ENCODE results near the gene KDELR3. TPM values are rescaled to one million over a fixed set of nuclear protein-coding genes. Genes with fewer than 3 reads are reported as not detected.

Gene KDELR3
- total RNA-seq, 2 experiments from 2014 or later: not detected

- H3K4me2 ChIP-seq (ENCODE audit: low read length): no peak overlapping the region
- TF ChIP-seq EZH2phosphoT487 (IDR thresholded peaks at IDR 0.05; ENCODE audit: borderline replicate concordance, low read depth, low read length) (no peak), CTCF (conservative IDR thresholded peaks at IDR 0.05; ENCODE audit: low read length) (no peak)
- no peaks in the 10 kb centered on the region for H4K20me1 ChIP-seq (ENCODE audit: insufficient read depth, low read length)
- ChIA-PET POLR2A (no interaction called here), CTCF (ENCODE audit: unreplicated experiment) (no interaction called here)
- no peaks in the 10 kb centered on the region for H3K9me2 ChIP-seq (ENCODE audit: insufficient read depth, low read length)
- no TSS peak for BruUV-seq (replicated peaks)
- no peak overlapping the region for H3K4me3 ChIP-seq (ENCODE audit: low read depth, low read length, poor library complexity, severe bottlenecking)
- no peaks in the 10 kb centered on the region for H3K9me3 ChIP-seq (ENCODE audit: low read length)
- intact Hi-C loops (cut with micrococcal nuclease; ENCODE audit: unreplicated experiment): no loop called here
- H3K4me1 ChIP-seq (ENCODE audit: insufficient read depth, low read length, poor library complexity, severe bottlenecking): peaks cover 3% of the 10 kb centered on the region
- H2AFZ ChIP-seq (ENCODE audit: low read length): no peak overlapping the region
- no peaks in the 10 kb centered on the region for H3K36me3 ChIP-seq (ENCODE audit: insufficient read depth, low read length)
- H3K27ac ChIP-seq (ENCODE audit: low read depth, low read length, poor library complexity, severe bottlenecking): no peak overlapping the region
- DNase-seq (ENCODE audit: low spot score): no peak
- no peaks in the 10 kb centered on the region for H3K79me2 ChIP-seq (ENCODE audit: insufficient read depth, low read depth, low read length)
Observed at GRCh38 chr22:38427940-38428339, 40.0 kb upstream of the KDELR3 start.

DNA sequence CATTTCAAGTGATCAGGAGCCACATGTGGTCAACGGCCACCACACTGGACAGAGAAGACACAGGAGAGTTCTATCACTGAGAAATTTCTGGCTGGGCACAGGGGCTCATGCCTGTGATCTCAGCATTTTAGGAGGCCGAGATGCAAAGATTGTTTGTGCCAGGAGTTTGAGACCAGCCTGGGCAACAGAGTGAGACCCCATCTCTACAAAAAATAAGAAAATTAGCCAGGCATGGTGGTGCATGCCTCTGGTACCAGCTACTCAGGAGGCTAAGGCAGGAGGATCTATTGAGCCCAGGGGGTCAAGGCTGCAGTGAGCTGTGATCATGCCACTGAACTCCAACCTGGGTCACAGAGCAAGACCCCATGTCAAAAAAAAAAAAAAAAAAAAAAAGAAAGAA is 39.2 kb upstream of the KDELR3 start:
- no TSS peak for BruUV-seq (replicated peaks)
- Histone ChIP-seq H3K36me3 (ENCODE audit: insufficient read depth, low read length) (no peaks in the 10 kb centered on the region), H3K4me2 (ENCODE audit: low read length) (no peak overlapping the region), H4K20me1 (ENCODE audit: insufficient read depth, low read length) (no peaks in the 10 kb centered on the region), H3K9me3 (ENCODE audit: low read length) (no peaks in the 10 kb centered on the region), H2AFZ (ENCODE audit: low read length) (no peak overlapping the region), H3K9me2 (ENCODE audit: insufficient read depth, low read length) (no peaks in the 10 kb centered on the region), H3K4me3 (ENCODE audit: low read depth, low read length, poor library complexity, severe bottlenecking) (no peak overlapping the region), H3K4me1 (ENCODE audit: insufficient read depth, low read length, poor library complexity, severe bottlenecking) (peaks cover 3% of the 10 kb centered on the region), H3K27ac (ENCODE audit: low read depth, low read length, poor library complexity, severe bottlenecking) (no peak overlapping the region), H3K79me2 (ENCODE audit: insufficient read depth, low read depth, low read length) (no peaks in the 10 kb centered on the region)
- TF ChIP-seq CTCF (conservative IDR thresholded peaks at IDR 0.05; ENCODE audit: low read length) (no peak), EZH2phosphoT487 (IDR thresholded peaks at IDR 0.05; ENCODE audit: borderline replicate concordance, low read depth, low read length) (no peak)
- ChIA-PET POLR2A (no interaction called here), CTCF (ENCODE audit: unreplicated experiment) (no interaction called here)
- no peak for DNase-seq (ENCODE audit: low spot score)
- intact Hi-C loops (cut with micrococcal nuclease; ENCODE audit: unreplicated experiment): no loop called here

DNA sequence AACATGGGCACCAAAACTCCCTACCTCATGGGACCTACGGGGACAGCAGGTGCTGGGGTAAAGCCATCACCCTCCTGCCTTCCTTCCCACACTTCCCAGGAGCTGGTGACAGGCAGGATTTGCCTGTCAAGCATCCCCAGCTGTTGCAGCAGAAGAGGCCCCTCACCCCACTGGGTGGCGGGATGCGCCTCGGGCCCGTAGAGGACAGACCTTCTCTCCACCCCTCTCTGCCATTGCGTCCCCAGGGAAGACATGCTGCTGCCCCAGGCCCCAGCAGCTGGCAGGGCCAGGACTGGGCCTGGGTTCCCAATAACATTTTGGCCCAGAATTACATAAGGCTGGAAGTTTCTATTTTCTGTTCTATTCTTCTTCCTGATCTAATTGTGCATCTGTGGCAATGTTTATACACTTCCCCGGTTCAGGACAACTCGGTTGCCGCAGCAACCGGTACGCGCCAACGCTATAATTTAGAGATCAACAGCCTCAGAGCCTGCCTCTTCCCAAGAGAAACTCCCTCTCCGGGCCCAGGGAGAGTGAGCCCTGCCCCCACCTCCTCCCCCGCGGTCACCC is 38.3 kb upstream of the KDELR3 start:
- Histone ChIP-seq H3K79me2 (ENCODE audit: insufficient read depth, low read depth, low read length) (no peaks in the 10 kb centered on the region), H3K27ac (ENCODE audit: low read depth, low read length, poor library complexity, severe bottlenecking) (no peak overlapping the region), H3K9me2 (ENCODE audit: insufficient read depth, low read length) (no peaks in the 10 kb centered on the region), H3K4me3 (ENCODE audit: low read depth, low read length, poor library complexity, severe bottlenecking) (no peak overlapping the region), H2AFZ (ENCODE audit: low read length) (no peak overlapping the region), H3K4me1 (ENCODE audit: insufficient read depth, low read length, poor library complexity, severe bottlenecking) (no peaks in the 10 kb centered on the region), H3K4me2 (ENCODE audit: low read length) (no peak overlapping the region), H4K20me1 (ENCODE audit: insufficient read depth, low read length) (no peaks in the 10 kb centered on the region), H3K36me3 (ENCODE audit: insufficient read depth, low read length) (no peaks in the 10 kb centered on the region), H3K9me3 (ENCODE audit: low read length) (no peaks in the 10 kb centered on the region)
- intact Hi-C loops (cut with micrococcal nuclease; ENCODE audit: unreplicated experiment): no loop called here
- TF ChIP-seq CTCF (conservative IDR thresholded peaks at IDR 0.05; ENCODE audit: low read length): no peak
- no peak for TF ChIP-seq EZH2phosphoT487 (IDR thresholded peaks at IDR 0.05; ENCODE audit: borderline replicate concordance, low read depth, low read length)
- ChIA-PET POLR2A (no interaction called here), CTCF (ENCODE audit: unreplicated experiment) (no interaction called here)
- BruUV-seq (replicated peaks): no TSS peak
- no peak for DNase-seq (ENCODE audit: low spot score)

Data from OCI-LY7 (cell line).